GM10847 (cell line): ENCODE results near the gene IGFL1.

ENCODE experiments used
- POLR2A ChIP-seq: IDR thresholded peaks from 2 replicates; pipeline ENCODE4 v1.6.1; 2011; ENCODE audit not compliant: insufficient read length; ENCODE audit errors: extremely low read depth

The IGFL1 gene

DNA sequence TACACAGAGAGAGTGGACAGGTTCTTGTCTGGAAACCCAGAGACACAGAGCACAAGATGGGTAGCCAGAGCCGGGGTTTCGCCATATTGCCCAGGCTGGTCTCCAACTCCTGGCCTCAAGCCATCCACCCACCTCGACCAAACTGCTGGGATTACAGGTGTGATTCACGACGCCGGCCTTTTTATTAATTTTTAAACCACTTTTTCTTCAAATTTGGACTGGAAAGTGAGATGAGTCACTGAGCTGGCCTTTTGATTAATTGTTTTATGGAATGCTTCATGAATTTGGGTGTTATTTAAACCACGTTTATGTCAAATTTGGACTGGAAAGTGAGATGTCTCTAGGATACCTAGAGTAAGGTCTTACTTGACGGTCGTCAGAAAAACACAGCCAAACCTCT, 12.1 kb upstream of the IGFL1 start:
- TF ChIP-seq POLR2A = no peak

DNA sequence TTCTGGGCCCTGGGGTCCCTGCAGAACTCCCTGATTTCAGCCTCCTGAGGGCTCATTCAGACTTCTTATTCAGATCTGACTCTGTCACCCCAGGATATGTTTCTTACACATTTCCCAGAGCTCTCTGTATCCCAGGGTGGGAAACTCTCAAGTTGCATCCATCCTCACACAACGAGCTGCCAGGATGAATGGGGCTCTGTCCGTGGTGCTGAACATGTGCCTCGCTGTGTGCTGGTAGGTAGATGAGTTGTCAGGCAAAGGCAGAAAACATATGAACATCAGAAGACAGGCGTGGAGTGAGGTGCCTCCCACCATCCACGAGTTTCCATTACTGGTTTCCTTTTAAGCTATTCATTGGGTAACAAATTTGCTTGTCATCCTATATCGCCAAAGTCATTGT, 11.4 kb upstream of the IGFL1 start:
- no peak for TF ChIP-seq POLR2A

DNA sequence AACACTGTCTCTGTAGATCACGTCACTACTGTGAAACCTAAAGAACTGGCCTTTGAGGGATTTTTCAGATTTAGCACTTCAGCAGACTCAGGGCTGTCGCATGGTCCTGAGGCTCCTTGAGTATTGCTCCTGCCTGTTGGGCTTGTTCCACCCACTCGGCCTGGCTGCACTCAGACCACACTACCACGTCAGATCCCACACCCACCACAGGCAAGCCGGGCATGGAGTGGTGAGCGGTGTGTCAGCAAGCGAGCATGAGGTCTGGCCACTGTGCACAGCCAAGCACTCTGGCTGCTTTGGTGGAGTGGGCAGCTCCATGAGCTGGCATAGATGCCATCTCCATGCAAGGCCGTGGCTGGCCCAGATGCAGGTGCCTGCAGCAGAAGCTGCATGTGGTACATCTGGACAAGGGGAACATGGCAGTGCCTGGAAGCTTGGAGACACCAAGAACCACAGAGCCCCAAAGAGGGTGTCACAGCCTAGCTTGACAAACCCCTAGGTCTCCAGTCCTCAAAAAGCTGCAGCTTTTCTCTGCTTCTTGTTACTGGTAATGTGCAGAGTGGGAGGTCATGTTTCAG, 9.4 kb upstream of the IGFL1 start:
- TF ChIP-seq POLR2A = no peak

DNA sequence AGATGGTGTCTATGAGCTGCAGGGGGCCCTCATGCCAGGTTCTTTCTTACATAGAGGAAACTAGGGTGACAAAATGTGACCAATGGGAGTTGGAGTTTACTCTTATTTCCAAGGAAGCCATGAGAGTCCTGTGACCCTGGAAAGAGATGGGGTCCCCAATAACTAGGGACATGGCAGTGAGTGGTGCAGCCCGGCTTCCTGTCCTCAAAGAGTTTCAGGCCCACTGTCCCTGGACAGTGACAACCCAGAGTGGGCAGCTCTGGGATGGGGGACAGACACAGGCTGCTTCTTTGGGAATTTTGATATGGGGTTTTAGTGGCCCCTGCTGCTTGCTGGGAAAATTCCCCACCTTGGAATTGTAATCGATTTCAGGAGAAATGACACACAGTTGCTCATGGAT, 8.4 kb upstream of the IGFL1 start:
- no peak for TF ChIP-seq POLR2A

DNA sequence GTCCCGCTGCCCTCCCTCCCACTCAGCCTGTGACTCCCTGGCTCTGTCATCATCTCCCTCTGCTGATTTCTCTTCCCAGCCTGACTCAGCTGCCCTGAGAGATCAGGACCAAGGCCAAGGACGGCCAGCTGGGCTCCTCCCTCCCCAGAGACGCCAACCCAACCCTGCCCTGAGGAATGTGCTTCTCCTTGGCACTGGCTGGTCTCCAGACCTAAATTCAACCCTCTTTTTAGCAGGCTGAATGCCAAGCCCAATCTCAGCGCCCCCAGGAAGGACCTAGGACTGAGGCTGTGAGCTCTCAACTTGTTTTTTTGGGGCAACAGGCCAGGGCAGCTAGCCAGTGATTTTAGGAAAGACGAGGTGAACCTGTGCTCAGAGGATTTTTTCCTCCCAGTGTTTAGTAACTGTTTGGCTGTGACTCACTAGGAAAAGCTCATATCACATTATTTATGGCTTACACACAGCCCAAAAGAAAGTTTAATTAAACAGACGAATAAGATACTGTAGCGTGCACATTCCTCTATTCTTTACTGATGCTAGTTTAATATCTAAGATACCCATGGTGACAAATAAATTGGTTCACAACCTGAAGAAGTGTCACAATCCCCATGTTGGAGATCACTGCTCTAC, 7.4 kb upstream of the IGFL1 start:
- no peak for TF ChIP-seq POLR2A

DNA sequence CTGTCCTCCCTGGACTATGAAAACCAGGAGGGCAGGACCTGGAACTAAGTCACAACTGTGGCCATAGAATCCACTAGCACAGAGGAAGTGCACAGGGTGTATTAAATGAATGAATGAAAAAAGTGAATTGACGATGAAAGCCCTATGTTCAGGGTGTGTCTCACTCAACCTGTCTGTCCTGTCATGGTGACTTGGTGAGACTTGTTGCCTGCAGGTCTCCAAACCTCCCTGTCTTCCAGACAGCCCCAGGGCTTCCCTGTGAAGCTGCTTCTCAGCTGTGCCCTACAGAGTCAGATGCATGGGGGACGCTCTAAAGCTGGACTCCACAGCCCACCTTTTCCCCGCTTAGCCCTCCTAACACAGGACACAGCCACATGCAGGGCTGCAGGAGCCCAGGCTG, 4.8 kb upstream of the IGFL1 start:
- no peak for TF ChIP-seq POLR2A

DNA sequence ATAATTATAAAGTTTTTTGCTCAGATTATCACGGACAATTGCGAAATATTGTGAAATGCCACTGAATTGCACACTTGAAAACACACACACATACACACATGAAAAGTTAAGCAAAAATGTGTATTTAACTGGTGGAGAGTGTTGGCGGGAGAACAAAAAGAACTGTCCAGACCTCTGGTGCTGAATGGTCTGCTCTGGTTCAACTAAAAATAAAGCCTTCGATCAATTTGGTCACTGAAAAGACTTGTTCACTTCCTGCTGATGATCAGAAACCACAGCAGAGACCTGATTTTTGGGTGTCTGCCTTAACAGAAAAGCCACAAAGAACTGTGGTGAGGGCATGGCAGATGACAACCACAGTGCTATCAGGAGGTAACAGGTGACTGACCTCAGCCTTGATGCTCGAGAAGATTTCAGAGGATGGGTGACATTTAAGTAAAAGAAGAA, 4.0 kb upstream of the IGFL1 start:
- TF ChIP-seq POLR2A = no peak

DNA sequence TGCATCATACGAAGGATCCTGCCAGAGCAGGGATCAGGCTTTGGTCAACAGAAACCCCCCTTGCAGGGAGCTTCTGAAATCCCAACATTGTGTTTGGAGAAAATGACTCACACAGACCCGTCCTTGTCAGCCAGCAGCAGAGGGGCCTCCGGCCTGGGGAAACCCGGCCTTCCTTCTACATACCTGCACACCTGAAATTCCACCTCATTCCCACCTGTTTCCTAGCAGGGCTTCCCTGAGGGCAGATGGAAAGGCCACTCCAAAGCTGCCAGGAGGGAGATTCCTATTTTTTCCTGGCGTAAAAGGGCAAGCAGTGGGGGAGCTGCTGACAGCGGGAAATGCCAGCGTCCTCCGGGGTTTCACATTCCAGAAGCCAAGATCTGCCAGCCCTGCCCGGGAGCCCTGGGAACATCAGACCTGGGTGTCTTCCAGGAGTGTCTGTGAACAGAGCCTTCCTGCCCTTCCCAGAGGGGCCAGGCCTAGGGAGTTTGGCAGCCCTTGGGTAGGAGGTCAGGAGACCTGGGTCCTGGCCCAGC, 3.0 kb upstream of the IGFL1 start:
- TF ChIP-seq POLR2A = no peak

DNA sequence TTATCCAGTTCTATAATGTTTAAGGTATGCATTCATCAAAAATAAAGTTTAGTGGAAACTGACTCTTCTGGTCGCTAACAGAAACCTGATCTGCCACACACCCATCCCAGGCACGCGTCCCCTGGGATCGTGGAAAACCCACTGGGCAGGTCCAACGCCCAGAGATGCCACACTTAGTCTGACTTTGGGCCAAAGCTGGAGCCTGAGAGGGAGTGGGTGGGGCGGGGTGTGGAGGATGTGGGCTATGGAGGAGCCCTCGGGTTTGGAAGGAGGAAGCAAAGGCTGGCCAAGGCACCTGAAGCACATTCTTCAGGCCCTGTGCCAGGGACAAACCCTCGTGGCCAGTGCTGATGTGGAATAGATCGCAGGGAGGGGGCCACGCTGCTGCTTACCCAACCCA, 2.5 kb downstream of the IGFL1 start:
- TF ChIP-seq POLR2A = no peak

DNA sequence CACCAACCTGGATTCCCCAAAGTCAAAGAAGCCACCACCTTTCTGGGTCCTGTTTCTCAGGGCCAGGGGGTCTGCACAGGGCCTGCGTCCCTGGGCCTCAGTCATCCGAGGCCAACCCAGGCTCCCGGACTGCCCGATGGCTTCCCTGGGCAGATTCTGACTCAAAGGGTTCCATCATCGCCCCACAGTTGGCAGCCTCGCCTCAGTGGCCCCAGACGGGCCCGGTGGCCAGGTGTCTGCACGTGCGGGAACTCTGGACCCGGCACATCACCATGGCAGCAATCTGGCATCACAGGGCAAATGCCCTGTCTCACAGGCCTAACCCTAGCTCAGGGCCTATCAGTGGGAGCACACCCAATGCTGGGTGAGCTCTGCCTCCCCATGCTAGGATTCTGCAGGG, 2.9 kb downstream of the IGFL1 start:
- TF ChIP-seq POLR2A = no peak

DNA sequence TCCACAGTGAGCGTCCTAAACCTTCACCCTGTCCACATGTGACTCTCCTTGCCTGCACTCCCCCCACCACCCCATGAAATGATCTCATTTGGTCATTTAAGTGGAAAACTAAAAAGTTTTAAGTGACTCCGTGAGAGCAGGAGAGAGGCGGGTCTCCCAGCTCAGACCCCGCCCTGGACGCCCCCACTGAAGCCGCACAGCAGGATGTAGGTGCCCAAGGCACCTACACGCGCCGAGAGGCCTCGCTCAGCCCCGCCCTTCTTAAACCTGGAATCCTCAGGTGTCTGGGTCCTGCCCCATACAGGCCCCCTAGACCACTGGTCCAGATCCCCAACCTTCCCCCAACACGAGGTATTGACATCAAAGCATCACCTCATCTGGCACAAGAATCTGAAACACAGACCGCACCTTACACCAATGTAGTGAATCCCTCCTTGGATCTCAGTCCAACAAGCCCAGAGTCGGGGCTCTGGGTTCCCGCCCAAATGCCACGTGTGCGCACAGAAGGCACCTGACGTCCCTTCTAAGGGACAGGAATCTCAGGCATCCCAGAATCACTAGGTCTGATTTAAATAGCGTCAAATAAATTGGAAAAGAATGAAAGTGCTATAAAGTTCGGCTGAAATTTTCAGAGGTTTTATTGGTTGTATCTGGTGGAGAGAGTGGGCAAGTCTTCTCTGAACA, 3.5 kb downstream of the IGFL1 start:
- no peak for TF ChIP-seq POLR2A

DNA sequence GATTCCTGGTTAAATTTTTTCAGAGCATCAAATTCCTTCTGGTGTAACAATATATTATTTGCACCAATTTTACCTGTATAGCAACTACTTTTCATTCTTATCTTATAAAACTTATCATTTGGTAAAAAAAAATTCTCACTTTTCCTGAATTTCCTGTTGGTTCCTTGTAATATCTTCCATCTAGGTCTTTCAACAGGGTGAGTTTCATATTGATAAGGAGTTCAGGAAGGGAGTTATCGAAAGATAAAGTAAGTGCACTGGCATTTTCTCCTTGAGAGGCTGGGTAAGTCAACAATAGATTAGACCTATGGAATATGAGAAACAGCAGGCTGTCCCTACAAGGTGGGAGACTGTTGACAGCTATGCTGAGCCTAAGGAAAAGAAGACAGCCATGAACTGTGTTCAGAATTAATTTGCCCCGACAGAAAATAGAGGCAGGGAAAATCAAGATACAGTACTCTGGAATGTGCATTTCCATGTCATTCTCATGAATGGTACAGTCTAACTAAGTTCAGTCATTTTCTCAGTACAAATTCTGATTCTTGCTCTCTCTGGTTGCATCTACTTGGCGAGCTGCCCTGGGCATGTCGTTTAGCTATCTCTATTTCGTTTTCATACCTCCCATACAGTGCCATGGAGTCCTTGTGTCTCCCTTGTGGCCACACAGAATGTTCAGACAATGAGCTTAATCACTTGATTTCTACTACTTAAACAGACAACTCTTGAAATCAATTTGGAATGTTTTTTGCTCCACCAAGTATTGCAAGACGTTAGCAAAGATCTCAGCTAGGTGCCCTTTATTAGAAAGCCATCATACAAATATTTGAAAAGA, 9.9 kb downstream of the IGFL1 start:
- TF ChIP-seq POLR2A = no peak

DNA sequence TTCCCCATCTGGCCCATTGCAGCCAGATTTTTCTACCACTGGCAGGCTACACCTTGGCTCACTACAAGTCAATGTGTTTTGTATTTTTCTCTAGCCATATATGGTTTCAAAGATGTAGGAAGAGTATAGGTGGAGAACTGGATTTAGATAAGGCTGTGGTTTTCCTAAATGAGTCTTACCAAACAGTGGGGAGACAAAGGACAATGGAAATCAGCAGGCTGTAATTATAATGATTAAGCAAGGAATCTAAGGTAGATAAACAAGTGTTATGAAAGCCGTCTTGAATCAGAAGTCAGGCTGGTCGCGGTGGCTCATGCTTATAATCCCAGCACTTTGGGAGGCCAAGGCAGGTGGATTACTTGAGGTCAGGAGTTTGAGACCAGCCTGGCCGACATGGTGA, 11.2 kb downstream of the IGFL1 start:
- no peak for TF ChIP-seq POLR2A

DNA sequence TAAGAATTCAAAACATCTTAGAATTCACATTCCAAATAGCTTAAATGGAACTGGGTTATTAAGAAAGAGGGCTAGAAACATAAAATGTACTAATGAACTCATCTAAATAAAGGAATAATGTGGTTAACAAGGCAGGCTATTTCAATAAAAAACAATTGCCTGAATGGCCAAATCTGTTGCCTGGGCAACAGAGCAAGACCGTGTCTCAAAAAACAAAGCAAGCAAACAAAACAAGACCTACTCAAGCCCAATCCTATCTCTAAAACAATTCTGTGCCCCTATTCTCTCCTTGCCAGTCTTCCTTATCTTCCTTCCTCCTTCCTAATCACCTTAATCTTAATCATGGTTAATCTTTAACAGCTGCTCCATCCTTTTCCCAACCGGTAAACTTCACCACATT, 12.1 kb downstream of the IGFL1 start:
- no peak for TF ChIP-seq POLR2A

DNA sequence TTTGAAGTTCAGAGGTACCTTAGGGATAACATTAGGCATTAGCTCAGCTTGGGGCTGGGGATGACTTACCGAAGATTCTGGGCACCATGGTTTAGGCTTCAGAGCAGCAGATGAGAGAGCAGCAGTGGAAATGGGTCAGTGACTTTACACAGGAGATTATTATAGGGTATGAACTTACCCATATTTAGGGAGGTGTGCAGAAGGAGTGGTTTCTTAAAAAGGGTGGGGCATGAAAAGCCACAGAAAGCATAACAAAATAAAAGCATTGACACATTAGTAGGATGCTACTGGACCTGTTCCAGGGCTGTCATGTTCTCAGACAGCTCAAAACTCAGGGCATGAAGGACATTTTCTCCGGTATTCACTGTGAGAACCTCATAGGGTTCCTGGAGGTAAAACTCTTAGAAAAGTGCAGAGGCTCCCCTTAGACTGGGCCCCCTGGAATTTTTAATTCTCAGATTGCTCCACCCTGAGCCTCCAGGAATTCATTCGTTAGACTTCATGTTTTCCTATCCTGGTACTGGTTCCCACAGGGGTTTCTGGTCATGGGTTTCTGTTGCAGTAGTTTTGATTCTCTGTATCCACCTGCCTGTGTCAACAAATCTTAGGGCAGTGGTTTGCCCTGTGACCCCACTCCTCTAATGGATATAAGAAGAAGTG, 20.7 kb downstream of the IGFL1 start:
- no peak for TF ChIP-seq POLR2A
